ENCODE measurements around the gene LUC7L3. TPM values are rescaled to one million over a fixed set of nuclear protein-coding genes. Genes with fewer than 3 reads are reported as not detected.

Gene LUC7L3
- total and polyA plus RNA-seq, 2 of the 13 experiments (the other 11 are each of a cell fraction or from before 2014, with no cell fraction given), result 108 to 120 TPM

DNA sequence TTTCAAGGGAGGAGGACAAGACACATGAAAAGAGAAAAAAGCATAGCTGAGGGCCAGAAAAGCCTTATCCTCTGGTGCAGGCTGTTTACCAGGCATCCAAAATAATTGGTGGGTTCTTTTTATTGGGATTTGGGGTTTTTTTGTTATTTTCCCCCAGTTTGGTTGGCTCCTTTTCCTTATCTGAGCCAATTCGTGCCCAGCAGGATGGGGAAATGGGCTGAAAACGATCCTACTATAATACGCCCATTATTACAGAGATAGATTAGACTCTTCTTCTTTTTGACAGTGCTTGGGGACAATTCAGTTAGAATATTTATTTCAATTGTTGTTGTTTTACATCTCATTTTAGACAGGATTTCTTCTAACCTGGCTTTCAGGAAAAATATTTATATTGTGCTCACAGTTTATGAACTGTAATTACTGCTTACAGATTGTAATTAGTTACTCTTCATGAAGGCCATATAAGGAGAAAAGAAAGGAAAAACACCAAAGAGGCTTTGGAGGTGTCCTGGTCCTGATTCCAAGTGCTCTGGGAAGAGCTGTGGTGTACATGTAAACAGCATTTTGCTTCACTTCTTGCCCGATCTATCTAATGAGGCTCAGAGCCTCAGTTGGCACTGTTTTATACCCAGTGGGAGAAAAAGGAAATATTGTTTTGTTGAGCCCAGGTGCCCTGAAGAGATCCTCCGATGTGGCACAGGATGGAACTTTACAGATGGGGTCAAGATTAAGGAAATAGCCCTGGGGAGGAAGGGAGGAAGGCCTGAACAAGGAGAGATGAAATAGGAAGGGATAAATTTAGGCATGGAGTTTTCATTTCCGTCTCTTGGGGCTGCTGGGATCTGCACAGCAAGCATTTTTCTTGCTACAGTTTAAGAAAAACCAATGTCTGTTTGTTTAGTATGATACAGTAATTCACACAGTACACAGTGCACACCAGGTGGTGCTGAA, 11.1 kb upstream of the LUC7L3 start (continued):
- TF ChIP-seq ZNF260 (CRISPR knock-in tag; IDR thresholded peaks at IDR 0.05; ENCODE audit: borderline replicate concordance, low read depth) (no peak), ZNF383 (CRISPR knock-in tag; IDR thresholded peaks at IDR 0.05; ENCODE audit: borderline replicate concordance) (0 out of 2 replicates have a peak, but pooled peaks have one; percentile 82), DNMT1 (CRISPR knock-in tag; IDR thresholded peaks at IDR 0.05) (no peak), ELF4 (CRISPR knock-in tag; IDR thresholded peaks at IDR 0.05; ENCODE audit: borderline replicate concordance) (no peak), ZNF513 (CRISPR knock-in tag; conservative IDR thresholded peaks at IDR 0.05) (0 out of 2 replicates have a peak, but pooled peaks have one; percentile 17), ZNF547 (CRISPR knock-in tag; IDR thresholded peaks at IDR 0.05) (no peak), ZNF746 (CRISPR knock-in tag; IDR thresholded peaks at IDR 0.05) (no peak), NBN (conservative IDR thresholded peaks at IDR 0.05) (no peak), ZNF83 (CRISPR knock-in tag; IDR thresholded peaks at IDR 0.05; ENCODE audit: borderline replicate concordance) (no peak), TBX3 (IDR thresholded peaks at IDR 0.05; ENCODE audit: borderline replicate concordance) (no peak), NAIF1 (CRISPR knock-in tag; IDR thresholded peaks at IDR 0.05; ENCODE audit: borderline replicate concordance) (no peak), PITX1 (CRISPR knock-in tag; IDR thresholded peaks at IDR 0.05) (no peak), HDAC1 (CRISPR knock-in tag; IDR thresholded peaks at IDR 0.05) (peak; percentile 5; the same call in 1 of the 2 replicates), ZSCAN12 (CRISPR knock-in tag; IDR thresholded peaks at IDR 0.05) (no peak)
- TF ChIP-seq, protein P1, sequence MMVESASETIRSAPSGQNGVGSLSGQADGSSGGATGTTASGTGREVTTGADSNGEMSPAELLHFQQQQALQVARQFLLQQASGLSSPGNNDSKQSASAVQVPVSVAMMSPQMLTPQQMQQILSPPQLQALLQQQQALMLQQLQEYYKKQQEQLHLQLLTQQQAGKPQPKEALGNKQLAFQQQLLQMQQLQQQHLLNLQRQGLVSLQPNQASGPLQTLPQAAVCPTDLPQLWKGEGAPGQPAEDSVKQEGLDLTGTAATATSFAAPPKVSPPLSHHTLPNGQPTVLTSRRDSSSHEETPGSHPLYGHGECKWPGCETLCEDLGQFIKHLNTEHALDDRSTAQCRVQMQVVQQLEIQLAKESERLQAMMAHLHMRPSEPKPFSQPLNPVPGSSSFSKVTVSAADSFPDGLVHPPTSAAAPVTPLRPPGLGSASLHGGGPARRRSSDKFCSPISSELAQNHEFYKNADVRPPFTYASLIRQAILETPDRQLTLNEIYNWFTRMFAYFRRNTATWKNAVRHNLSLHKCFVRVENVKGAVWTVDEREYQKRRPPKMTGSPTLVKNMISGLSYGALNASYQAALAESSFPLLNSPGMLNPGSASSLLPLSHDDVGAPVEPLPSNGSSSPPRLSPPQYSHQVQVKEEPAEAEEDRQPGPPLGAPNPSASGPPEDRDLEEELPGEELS (CRISPR knock-in tag; IDR thresholded peaks at IDR 0.05), result peak; percentile 24; the same call in 1 of the 2 replicates
- TF ChIP-seq, protein P2, sequence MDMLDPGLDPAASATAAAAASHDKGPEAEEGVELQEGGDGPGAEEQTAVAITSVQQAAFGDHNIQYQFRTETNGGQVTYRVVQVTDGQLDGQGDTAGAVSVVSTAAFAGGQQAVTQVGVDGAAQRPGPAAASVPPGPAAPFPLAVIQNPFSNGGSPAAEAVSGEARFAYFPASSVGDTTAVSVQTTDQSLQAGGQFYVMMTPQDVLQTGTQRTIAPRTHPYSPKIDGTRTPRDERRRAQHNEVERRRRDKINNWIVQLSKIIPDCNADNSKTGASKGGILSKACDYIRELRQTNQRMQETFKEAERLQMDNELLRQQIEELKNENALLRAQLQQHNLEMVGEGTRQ (IDR thresholded peaks at IDR 0.05; ENCODE audit: low read depth, low read length), result no peak
- TF ChIP-seq, protein P2 (CRISPR knock-in tag; IDR thresholded peaks at IDR 0.05; ENCODE audit: borderline replicate concordance), result no peak
- TF ChIP-seq, protein P3, sequence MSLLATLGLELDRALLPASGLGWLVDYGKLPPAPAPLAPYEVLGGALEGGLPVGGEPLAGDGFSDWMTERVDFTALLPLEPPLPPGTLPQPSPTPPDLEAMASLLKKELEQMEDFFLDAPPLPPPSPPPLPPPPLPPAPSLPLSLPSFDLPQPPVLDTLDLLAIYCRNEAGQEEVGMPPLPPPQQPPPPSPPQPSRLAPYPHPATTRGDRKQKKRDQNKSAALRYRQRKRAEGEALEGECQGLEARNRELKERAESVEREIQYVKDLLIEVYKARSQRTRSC (CRISPR knock-in tag; IDR thresholded peaks at IDR 0.05; ENCODE audit: low read depth), result no peak
